Body of pancreas (tissue), 4 donors: ENCODE measurements around the gene ADSS1. TPM values are rescaled to one million over a fixed set of nuclear protein-coding genes. Genes with fewer than 3 reads are reported as not detected.

ENCODE experiments used
- ATAC-seq: fragments of 150-250 bp; one replicate; pipeline ENCODE4 v1.9.1; 2016
- DNase-seq, 4 donors: peaks; one replicate each; pipeline ENCODE4 v3.0.0-alpha.2; 2019
- H3K27ac ChIP-seq, 4 donors: fragments of 200-600 bp; sonication (generic); 1 replicate in 3 of 4; 2 replicates in 1 of 4; pipeline versions ENCODE4 v1.5.1 to v1.6.1; 2016 to 2019; ENCODE audit warnings: mild to moderate bottlenecking in 1 of 4, mixed read lengths in 1 of 4, moderate library complexity in 1 of 4
- H3K27me3 ChIP-seq, 2 donors: fragments of 200-600 bp; sonication (generic); one replicate each; pipeline ENCODE4 v1.6.0; 2016; ENCODE audit warnings: mild to moderate bottlenecking in 1 of 2
- H3K36me3 ChIP-seq, 2 donors: fragments of 200-600 bp; sonication (generic); replicated peaks in 1 of 2; 2 replicates each; pipeline ENCODE4 v1.5.1; 2016; ENCODE audit warnings: low read depth in 2 of 2; ENCODE audit not compliant: insufficient read depth in 1 of 2
- H3K4me1 ChIP-seq: fragments of 200-600 bp; sonication (generic); one replicate; pipeline ENCODE4 v1.6.0; 2016
- H3K4me3 ChIP-seq, 2 donors: fragments of 200-600 bp; sonication (generic); 1 replicate in 1 of 2; 2 replicates in 1 of 2; pipeline ENCODE4 v1.5.1; 2016 to 2019
- H3K9me3 ChIP-seq, 3 donors: fragments of 200-600 bp; sonication (generic); 1 replicate in 2 of 3; 2 replicates in 1 of 3; pipeline ENCODE4 v1.5.1; 2016
- POLR2A ChIP-seq, 3 donors: fragments of 450-650 bp; IDR thresholded peaks; one replicate each; pipeline ENCODE4 v1.6.1; 2016; ENCODE audit warnings: antibody characterized with exemption in 3 of 3, mild to moderate bottlenecking in 2 of 3
- WGBS, 2 donors: methylation state at CpG; one replicate each; pipeline ENCODE4 v1.1.5; 2017; 5-methylcytosine and 5-hydroxymethylcytosine counted together
- intact Hi-C: fragments of 100-400 bp; cut with DNase I; formaldehyde crosslinking; loops from one replicate; pipeline ENCODE4 v1.15.1; 2023
- total RNA-seq, 2 donors: library from RNA; depleted of rRNA; stranded (reverse); fragments of >200 nt; gene quantifications; one replicate each; pipeline ENCODE4 v1.1.0, GENCODE V29; 2016
- TF ChIP-seq, protein P1 (sequence below), 7 experiments: fragments of 450-650 bp in 4 of 7; fragments of 200-600 bp in 3 of 7; sonication (generic) in 3 of 7; IDR thresholded peaks; one replicate each; pipeline ENCODE4 v1.5.1; 2016 to 2019; ENCODE audit warnings: antibody characterized with exemption in 7 of 7

Gene ADSS1
- total RNA-seq, 2 donors from 2014 or later, result 4.0 to 4.7 TPM

DNA sequence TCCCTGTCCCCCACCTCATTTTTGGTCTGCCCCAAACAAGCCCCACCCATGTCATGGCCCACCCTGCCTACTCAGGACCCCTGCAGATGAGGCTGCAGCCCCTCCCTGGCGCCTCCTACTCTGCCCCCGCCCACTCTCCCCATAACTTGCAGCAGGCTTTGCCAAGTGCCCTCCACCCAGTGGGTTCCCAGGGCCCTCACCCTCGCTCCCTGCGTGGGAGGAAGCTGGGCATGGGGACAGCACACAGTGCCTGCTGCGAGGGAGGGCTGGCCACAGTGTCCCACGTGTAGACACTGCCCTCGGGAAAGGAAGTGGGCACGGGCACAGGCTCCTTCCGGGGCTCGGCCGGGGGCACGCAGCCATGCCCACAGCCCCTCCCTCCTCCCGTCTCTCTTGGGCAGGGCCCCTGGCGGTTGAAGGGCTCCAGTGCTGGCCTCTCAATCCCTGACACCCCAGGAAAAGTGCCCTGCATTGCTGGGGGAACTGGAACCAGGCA, 62.1 kb downstream of the ADSS1 start:
- Histone ChIP-seq H3K36me3 (peaks cover 0 to 2% of the 10 kb centered on the region in 2 donors), H3K9me3 (no peaks in the 10 kb centered on the region), H3K4me3 (no peak overlapping the region), H3K27me3 (no peaks in the 10 kb centered on the region), H3K27ac (peak overlapping the region in 1 of 4 donors; percentile 24), H3K4me1 (peaks cover 54% of the 10 kb centered on the region)
- DNase-seq (peak in 1 of 4 donors; percentile 39), ATAC-seq (no peak)
- 37 to 100% methylated on average over 2 to 12 of the region's 14 CpGs for WGBS, 2 donors
- TF ChIP-seq, protein P1, sequence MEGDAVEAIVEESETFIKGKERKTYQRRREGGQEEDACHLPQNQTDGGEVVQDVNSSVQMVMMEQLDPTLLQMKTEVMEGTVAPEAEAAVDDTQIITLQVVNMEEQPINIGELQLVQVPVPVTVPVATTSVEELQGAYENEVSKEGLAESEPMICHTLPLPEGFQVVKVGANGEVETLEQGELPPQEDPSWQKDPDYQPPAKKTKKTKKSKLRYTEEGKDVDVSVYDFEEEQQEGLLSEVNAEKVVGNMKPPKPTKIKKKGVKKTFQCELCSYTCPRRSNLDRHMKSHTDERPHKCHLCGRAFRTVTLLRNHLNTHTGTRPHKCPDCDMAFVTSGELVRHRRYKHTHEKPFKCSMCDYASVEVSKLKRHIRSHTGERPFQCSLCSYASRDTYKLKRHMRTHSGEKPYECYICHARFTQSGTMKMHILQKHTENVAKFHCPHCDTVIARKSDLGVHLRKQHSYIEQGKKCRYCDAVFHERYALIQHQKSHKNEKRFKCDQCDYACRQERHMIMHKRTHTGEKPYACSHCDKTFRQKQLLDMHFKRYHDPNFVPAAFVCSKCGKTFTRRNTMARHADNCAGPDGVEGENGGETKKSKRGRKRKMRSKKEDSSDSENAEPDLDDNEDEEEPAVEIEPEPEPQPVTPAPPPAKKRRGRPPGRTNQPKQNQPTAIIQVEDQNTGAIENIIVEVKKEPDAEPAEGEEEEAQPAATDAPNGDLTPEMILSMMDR (IDR thresholded peaks at IDR 0.05), result no peak
- TF ChIP-seq POLR2A (IDR thresholded peaks at IDR 0.05), result no peak
- intact Hi-C loops, result no loop called here

DNA sequence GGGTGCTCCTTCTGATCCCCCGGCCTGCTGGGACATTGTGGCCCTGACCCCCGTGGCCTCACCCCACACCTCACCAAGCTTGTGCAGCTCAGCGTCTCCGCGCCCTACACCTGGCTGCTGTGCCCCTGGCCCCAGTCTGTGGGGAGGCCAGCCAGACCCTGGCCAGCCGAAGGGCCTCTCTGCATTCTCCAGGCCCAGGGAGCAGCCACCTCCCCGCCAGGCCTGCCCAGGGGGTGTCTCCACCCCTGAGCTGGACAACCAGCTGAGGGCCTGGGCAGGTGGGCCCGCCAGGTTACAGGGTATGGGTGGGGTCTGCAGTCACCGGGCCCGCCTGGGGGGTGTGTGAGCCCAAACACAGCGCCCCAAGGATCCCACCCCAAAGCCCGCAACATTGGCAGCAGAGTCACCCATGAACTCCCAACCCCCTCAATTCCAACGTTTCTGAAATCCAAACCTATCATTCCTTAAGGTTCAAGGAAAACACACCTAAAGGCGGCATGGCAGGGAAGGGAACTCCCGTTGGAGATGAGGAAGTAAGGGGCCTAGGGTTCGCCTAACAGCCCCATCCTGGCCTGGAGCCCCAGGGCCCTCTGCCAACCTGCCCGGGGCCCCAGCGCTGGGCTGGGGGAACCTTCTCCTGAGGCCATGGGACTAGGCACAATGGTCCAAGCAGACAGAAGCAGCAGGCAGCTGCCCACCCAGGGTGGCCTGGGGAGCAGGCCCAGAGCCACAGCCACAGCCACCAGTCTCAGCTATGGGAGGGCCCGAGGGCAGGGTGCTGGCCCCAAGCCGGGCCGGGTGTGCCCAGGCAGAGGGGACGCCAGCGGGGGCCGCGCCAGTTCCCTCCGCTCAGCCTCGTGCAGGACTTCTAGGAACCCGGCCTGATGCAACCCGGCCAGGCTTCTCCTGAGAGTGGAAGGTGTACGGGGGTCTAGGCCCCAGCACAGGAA, 63.0 kb downstream of the ADSS1 start:
- Histone ChIP-seq H3K27ac (peak overlapping the region in 2 of 4 donors; percentile 13 to 31), H3K4me3 (no peak overlapping the region), H3K27me3 (no peaks in the 10 kb centered on the region), H3K36me3 (peaks cover 0 to 2% of the 10 kb centered on the region in 2 donors), H3K4me1 (peaks cover 63% of the 10 kb centered on the region), H3K9me3 (no peaks in the 10 kb centered on the region)
- intact Hi-C loops, result no loop called here
- no peak for DNase-seq
- WGBS, 2 donors, result 72 to 76% methylated on average over 5 to 29 of the region's 30 CpGs
- ATAC-seq, result no peak
- no peak for TF ChIP-seq POLR2A (IDR thresholded peaks at IDR 0.05)
- TF ChIP-seq, protein P1 (IDR thresholded peaks at IDR 0.05), result no peak

DNA sequence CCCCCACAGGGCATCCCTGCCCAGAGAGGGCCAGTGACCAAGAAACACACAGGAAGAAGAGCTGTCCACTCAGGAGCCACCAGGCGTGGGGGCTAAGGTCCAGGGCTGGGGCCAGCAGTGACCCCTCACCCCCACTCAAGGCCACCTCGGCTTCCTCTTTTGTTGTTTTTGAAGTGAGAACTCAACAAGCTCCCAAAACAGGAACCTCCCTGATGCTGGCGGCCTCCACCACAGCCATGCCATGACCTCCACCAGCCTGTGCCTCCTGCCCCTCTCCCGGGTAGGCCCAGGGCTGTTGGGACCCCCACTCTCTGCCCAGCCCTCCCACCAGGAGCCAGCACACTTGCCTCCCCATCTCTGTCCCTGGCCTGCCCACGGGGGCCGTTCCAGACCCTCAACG, 63.7 kb downstream of the ADSS1 start:
- WGBS, 2 donors, result 76 to 83% methylated on average over 5 to 7 of the region's 7 CpGs
- H3K27ac ChIP-seq, result peak overlapping the region in 2 of 4 donors; percentile 13 to 31
- intact Hi-C loops, result no loop called here
- H3K36me3 ChIP-seq, result peaks cover 0 to 2% of the 10 kb centered on the region in 2 donors
- ATAC-seq (no peak), DNase-seq (peak in 1 of 4 donors; percentile 55)
- H3K27me3 ChIP-seq, result no peaks in the 10 kb centered on the region
- H3K4me3 ChIP-seq, result no peak overlapping the region
- no peaks in the 10 kb centered on the region for H3K9me3 ChIP-seq
- H3K4me1 ChIP-seq, result peaks cover 70% of the 10 kb centered on the region
- TF ChIP-seq POLR2A (IDR thresholded peaks at IDR 0.05), result no peak
- TF ChIP-seq, protein P1 (IDR thresholded peaks at IDR 0.05), result no peak

DNA sequence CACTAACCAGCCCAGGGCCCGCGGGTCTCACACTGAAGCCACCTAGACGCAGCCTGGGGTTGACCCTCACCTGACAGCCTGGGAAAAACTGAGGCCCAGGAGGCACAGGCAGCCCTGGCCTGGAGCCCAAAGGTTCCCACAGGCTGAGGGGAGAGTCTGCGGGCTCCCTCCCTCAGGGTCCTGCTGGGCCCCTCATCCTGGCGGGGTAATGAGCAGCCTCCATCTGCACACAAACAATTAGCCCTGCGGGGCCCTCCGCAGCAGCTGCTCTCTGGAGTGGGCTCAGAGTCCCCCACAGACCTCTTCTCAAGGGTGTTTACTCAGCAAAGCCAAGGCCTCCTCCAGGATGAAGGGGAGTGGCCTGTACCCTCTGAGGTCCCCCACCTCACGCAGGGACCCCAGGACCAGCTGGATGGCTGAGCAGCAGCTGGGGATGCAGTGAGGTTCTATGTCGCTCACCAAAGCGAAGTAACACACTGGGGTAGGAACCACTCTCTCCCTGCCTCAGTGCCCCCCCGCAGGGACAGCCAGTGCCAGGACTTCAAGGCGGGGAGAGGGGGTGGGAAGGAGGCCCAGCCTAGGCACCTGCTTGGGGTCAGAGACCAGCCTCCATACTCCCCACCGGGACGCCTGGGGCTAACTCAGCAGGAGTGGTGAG, 64.3 kb downstream of the ADSS1 start:
- WGBS, 2 donors, result 54 to 94% methylated on average over 5 to 14 of the region's 14 CpGs
- ATAC-seq, result no peak
- H3K27ac ChIP-seq, result peak overlapping the region in 1 of 4 donors; percentile 31
- intact Hi-C loops, result no loop called here
- no peaks in the 10 kb centered on the region for H3K9me3 ChIP-seq
- H3K36me3 ChIP-seq, result peaks cover 0 to 2% of the 10 kb centered on the region in 2 donors
- no peaks in the 10 kb centered on the region for H3K27me3 ChIP-seq
- H3K4me3 ChIP-seq, result no peak overlapping the region
- TF ChIP-seq, protein P1 (IDR thresholded peaks at IDR 0.05), result no peak
- TF ChIP-seq POLR2A (IDR thresholded peaks at IDR 0.05), result no peak
- peaks cover 76% of the 10 kb centered on the region for H3K4me1 ChIP-seq
- no peak for DNase-seq
